ENCODE results near the gene SULT1C4.

GRCh38 chr2:108407864-108408729 is 30.3 kb downstream of the SULT1C4 start:
- no peak for TF ChIP-seq POLR2AphosphoS5 (IDR thresholded peaks at IDR 0.05)
- TF ChIP-seq CTCF (IDR thresholded peaks at IDR 0.05): no peak
- no peak for TF ChIP-seq POLR2A (IDR thresholded peaks at IDR 0.05)
